Measurements from ENCODE around the gene MMRN2.

DNA sequence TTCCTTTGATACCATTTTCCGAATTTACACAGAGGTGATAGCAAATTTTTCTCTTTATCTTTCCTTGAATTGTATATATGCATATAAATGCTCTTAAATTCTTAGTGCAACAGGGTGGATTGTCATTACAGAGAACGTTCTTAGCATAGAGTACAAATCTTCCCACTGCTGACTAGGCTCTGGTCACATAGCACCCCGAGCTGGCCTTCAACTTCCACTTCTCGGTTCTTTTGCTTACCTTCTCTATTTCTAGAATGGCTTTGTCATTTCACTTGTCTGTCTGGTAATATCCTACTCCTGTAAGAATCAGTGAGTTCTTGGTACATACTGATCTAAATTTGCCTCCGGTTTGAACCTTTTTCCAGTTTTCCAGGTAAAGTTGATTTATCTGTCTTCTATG lies 24.3 kb upstream of the MMRN2 start:
- no peak for TF ChIP-seq TCF7L2 (IDR thresholded peaks at IDR 0.05; ENCODE audit: borderline replicate concordance, extremely low read depth, insufficient read depth, insufficient read length)
- TF ChIP-seq, protein P1, sequence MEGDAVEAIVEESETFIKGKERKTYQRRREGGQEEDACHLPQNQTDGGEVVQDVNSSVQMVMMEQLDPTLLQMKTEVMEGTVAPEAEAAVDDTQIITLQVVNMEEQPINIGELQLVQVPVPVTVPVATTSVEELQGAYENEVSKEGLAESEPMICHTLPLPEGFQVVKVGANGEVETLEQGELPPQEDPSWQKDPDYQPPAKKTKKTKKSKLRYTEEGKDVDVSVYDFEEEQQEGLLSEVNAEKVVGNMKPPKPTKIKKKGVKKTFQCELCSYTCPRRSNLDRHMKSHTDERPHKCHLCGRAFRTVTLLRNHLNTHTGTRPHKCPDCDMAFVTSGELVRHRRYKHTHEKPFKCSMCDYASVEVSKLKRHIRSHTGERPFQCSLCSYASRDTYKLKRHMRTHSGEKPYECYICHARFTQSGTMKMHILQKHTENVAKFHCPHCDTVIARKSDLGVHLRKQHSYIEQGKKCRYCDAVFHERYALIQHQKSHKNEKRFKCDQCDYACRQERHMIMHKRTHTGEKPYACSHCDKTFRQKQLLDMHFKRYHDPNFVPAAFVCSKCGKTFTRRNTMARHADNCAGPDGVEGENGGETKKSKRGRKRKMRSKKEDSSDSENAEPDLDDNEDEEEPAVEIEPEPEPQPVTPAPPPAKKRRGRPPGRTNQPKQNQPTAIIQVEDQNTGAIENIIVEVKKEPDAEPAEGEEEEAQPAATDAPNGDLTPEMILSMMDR (IDR thresholded peaks at IDR 0.05 in 2 of 3, conservative IDR thresholded peaks at IDR 0.05 in 1 of 3; ENCODE audit: borderline replicate concordance in 1 of 3, insufficient read depth in 1 of 3, low read depth in 2 of 3, low read length in 2 of 3): no peak
- TF ChIP-seq EZH2phosphoT487 (IDR thresholded peaks at IDR 0.05; ENCODE audit: borderline replicate concordance): no peak
- no peak for TF ChIP-seq POLR2AphosphoS5 (IDR thresholded peaks at IDR 0.05; ENCODE audit: low read depth, low read length)
- TF ChIP-seq, protein P2, sequence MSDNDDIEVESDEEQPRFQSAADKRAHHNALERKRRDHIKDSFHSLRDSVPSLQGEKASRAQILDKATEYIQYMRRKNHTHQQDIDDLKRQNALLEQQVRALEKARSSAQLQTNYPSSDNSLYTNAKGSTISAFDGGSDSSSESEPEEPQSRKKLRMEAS (IDR thresholded peaks at IDR 0.05): no peak
- no peak for TF ChIP-seq YY1 (IDR thresholded peaks at IDR 0.05; ENCODE audit: extremely low read depth, insufficient replicate concordance, low read depth, low read length)
- TF ChIP-seq POLR2A (IDR thresholded peaks at IDR 0.05; ENCODE audit: borderline replicate concordance, extremely low read depth, insufficient read depth, insufficient read length): no peak
- TF ChIP-seq, protein P3, sequence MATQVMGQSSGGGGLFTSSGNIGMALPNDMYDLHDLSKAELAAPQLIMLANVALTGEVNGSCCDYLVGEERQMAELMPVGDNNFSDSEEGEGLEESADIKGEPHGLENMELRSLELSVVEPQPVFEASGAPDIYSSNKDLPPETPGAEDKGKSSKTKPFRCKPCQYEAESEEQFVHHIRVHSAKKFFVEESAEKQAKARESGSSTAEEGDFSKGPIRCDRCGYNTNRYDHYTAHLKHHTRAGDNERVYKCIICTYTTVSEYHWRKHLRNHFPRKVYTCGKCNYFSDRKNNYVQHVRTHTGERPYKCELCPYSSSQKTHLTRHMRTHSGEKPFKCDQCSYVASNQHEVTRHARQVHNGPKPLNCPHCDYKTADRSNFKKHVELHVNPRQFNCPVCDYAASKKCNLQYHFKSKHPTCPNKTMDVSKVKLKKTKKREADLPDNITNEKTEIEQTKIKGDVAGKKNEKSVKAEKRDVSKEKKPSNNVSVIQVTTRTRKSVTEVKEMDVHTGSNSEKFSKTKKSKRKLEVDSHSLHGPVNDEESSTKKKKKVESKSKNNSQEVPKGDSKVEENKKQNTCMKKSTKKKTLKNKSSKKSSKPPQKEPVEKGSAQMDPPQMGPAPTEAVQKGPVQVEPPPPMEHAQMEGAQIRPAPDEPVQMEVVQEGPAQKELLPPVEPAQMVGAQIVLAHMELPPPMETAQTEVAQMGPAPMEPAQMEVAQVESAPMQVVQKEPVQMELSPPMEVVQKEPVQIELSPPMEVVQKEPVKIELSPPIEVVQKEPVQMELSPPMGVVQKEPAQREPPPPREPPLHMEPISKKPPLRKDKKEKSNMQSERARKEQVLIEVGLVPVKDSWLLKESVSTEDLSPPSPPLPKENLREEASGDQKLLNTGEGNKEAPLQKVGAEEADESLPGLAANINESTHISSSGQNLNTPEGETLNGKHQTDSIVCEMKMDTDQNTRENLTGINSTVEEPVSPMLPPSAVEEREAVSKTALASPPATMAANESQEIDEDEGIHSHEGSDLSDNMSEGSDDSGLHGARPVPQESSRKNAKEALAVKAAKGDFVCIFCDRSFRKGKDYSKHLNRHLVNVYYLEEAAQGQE (IDR thresholded peaks at IDR 0.05; ENCODE audit: low read depth): no peak
- TF ChIP-seq ZFX (IDR thresholded peaks at IDR 0.05): no peak
- no peak for TF ChIP-seq RAD21 (IDR thresholded peaks at IDR 0.05; ENCODE audit: low read depth)
- no peak for TF ChIP-seq ELF1 (IDR thresholded peaks at IDR 0.05; ENCODE audit: borderline replicate concordance, low read depth)
- TF ChIP-seq CBX3 (IDR thresholded peaks at IDR 0.05; ENCODE audit: low read depth): no peak
- no peak for TF ChIP-seq CEBPB (IDR thresholded peaks at IDR 0.05; ENCODE audit: low read depth)
